MCF 10A (cell line): ENCODE results near the gene CNOT4. TPM values are rescaled to one million over a fixed set of nuclear protein-coding genes. Genes with fewer than 3 reads are reported as not detected.

ENCODE experiments used
- BruUV-seq: library from RNA; stranded (reverse); fragments of 400-500 nt; replicated peaks from 2 replicates; lab custom pipeline; 2021; lab: Mats Ljungman, UMichigan
- CTCF ChIA-PET: fragments of 300-600 bp; sonication (Branson Sonifier 250); formaldehyde crosslinking; extraction: SDS; loops from one replicate; lab custom pipeline; 2021; ENCODE audit warnings: antibody characterized with exemption, inconsistent platforms; lab: Yijun Ruan, JAX
- POLR2A ChIA-PET: fragments of 300-600, 350-650 bp; sonication (Branson Sonifier 250); formaldehyde crosslinking; extraction: SDS; loops from one replicate; lab custom pipeline; 2020; ENCODE audit warnings: antibody characterized with exemption, inconsistent platforms; lab: Yijun Ruan, JAX
- DNase-seq: peaks from one replicate; pipeline ENCODE4 v3.0.0-alpha.2; 2018; ENCODE audit not compliant: unreplicated experiment
- H3K27ac Mint-ChIP-seq: one replicate; pipeline ENCODE4 v1.8.0; 2022; ENCODE audit warnings: mild to moderate bottlenecking, low read depth, mixed read lengths; ENCODE audit not compliant: unreplicated experiment
- H3K27me3 Mint-ChIP-seq: one replicate; pipeline ENCODE4 v1.8.0; 2022; ENCODE audit warnings: mixed read lengths; ENCODE audit not compliant: insufficient read depth, unreplicated experiment
- H3K36me3 Mint-ChIP-seq: one replicate; pipeline ENCODE4 v1.8.0; 2022; ENCODE audit warnings: mild to moderate bottlenecking, moderate library complexity, mixed read lengths; ENCODE audit not compliant: insufficient read depth, unreplicated experiment
- H3K4me1 Mint-ChIP-seq: one replicate; pipeline ENCODE4 v1.8.0; 2022; ENCODE audit warnings: mixed read lengths; ENCODE audit not compliant: insufficient read depth, unreplicated experiment
- H3K4me3 Mint-ChIP-seq: one replicate; pipeline ENCODE4 v1.8.0; 2022; ENCODE audit warnings: mild to moderate bottlenecking, moderate library complexity, mixed read lengths; ENCODE audit not compliant: unreplicated experiment
- H3K9me3 Mint-ChIP-seq: one replicate; pipeline ENCODE4 v1.8.0; 2022; ENCODE audit warnings: mixed read lengths; ENCODE audit not compliant: unreplicated experiment
- intact Hi-C: fragments of 100-400 bp; cut with micrococcal nuclease; formaldehyde crosslinking; loops from 2 replicates; pipeline ENCODE4 v1.14.1; 2022
- total RNA-seq: library from RNA; stranded (reverse); gene quantifications from 2 replicates; pipeline ENCODE4 v1.2.3, GENCODE V29; 2022
- TF ChIP-seq, protein P1 (sequence below): fragments of 200-600 bp; IDR thresholded peaks from one replicate; pipeline ENCODE4 v1.8.0; 2022; ENCODE audit warnings: antibody characterized with exemption, mild to moderate bottlenecking; ENCODE audit not compliant: unreplicated experiment

The CNOT4 gene
- total RNA-seq, 1 experiment from 2014 or later = 18.5 TPM

DNA sequence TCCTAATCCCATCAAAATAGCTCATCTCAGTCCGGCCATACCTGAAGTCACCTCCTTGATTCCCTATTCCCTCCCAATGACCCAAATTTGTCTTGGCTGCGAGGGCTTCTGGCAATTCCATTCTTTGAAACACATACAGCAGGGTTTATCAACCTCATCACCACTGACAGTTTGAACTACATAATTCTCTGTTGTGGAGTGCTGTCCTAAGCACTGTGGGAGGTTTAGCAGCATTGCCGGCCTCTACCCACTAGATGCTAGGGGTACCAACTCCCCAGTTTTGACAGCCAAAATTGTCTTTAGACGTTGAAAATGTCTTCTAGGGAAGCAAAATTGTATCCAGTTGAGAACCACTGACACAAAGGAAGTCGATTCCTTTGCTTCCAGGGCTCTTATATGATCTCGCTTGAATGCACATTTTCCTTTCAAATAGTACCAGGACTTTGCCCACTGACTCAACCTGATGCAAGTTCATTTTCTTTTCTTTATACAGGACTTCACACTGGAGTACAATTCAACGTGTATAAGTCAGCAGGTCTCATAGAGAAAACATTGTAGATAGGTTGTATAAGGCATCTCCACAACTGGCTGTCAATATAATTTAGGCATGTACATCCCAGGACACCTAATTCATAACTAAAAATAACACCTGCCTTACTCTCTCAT, 142.9 kb downstream of the CNOT4 start:
- H3K4me1 Mint-ChIP-seq = no peaks in the 10 kb centered on the region
- DNase-seq = no peak
- no peak overlapping the region for H3K4me3 Mint-ChIP-seq
- no peaks in the 10 kb centered on the region for H3K27me3 Mint-ChIP-seq
- H3K9me3 Mint-ChIP-seq = no peaks in the 10 kb centered on the region
- ChIA-PET CTCF (no interaction called here), POLR2A (interaction anchor here (0.5 to 0.7 kb wide), 2 partner anchors 19 to 1218 kb away, joined by 3 to 4 read pairs; no protein-coding TSS in a partner anchor)
- TF ChIP-seq, protein P1, sequence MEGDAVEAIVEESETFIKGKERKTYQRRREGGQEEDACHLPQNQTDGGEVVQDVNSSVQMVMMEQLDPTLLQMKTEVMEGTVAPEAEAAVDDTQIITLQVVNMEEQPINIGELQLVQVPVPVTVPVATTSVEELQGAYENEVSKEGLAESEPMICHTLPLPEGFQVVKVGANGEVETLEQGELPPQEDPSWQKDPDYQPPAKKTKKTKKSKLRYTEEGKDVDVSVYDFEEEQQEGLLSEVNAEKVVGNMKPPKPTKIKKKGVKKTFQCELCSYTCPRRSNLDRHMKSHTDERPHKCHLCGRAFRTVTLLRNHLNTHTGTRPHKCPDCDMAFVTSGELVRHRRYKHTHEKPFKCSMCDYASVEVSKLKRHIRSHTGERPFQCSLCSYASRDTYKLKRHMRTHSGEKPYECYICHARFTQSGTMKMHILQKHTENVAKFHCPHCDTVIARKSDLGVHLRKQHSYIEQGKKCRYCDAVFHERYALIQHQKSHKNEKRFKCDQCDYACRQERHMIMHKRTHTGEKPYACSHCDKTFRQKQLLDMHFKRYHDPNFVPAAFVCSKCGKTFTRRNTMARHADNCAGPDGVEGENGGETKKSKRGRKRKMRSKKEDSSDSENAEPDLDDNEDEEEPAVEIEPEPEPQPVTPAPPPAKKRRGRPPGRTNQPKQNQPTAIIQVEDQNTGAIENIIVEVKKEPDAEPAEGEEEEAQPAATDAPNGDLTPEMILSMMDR = no peak
- intact Hi-C loops = no loop called here
- BruUV-seq = no TSS peak
- no peak overlapping the region for H3K27ac Mint-ChIP-seq
- H3K36me3 Mint-ChIP-seq = peaks cover 16% of the 10 kb centered on the region

DNA sequence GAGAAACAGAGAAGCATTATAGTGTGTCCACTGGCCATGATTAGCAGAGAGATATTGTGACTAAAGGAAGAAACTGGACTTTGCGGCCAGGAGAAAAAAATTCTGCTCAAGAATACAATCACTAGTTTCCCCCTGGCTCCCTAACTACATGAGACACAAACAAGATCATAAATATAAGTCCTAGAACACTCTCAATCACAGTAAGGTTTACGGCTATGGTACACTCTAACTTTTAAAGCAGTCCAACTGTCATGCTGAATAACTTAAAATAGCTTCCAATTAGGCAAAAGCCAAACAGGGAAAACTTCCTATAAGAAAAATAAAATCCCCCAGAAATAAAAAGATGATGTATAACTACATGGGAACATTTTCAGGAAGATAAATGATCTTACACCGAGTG, 144.2 kb downstream of the CNOT4 start:
- Mint-ChIP-seq H3K9me3 (no peaks in the 10 kb centered on the region), H3K4me1 (no peaks in the 10 kb centered on the region), H3K27me3 (no peaks in the 10 kb centered on the region), H3K36me3 (peaks cover 26% of the 10 kb centered on the region), H3K4me3 (no peak overlapping the region), H3K27ac (no peak overlapping the region)
- ChIA-PET POLR2A (no interaction called here), CTCF (interaction anchor here (0.6 kb wide), 1 partner anchor 13 kb away, joined by 3 read pairs; no protein-coding TSS in a partner anchor)
- TF ChIP-seq, protein P1 = no peak
- intact Hi-C loops = no loop called here
- DNase-seq = no peak
- no TSS peak for BruUV-seq

DNA sequence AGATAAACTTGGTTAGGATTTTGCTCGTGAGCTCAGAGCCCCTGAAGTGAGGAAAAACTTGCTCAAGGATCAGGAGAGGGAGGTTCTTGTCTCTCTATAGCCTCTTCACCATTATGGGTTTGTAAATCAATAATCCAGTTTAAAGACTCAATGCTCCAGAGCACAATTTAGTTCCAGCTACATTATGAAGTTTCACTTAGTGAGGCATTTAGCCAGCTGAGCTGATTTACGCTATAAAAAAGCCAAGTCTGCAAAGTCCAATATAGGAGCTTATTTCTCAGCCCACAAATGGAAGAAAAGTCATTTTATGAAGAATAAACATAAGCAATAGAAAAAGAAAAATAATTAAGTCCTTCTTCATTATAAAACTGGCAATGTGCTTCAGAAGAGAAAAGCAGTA, 145.7 kb downstream of the CNOT4 start:
- ChIA-PET CTCF (interaction anchor here (0.6 to 0.7 kb wide), 3 partner anchors 94 to 646 kb away, joined by 3 read pairs; no protein-coding TSS in a partner anchor), POLR2A (interaction anchor here (0.9 kb wide), 1 partner anchor 12 kb away, joined by 3 read pairs; no protein-coding TSS in a partner anchor)
- TF ChIP-seq, protein P1 = no peak
- Mint-ChIP-seq H3K36me3 (peaks cover 27% of the 10 kb centered on the region), H3K4me1 (no peaks in the 10 kb centered on the region), H3K27ac (no peak overlapping the region), H3K27me3 (no peaks in the 10 kb centered on the region), H3K4me3 (no peak overlapping the region), H3K9me3 (no peaks in the 10 kb centered on the region)
- intact Hi-C loops = no loop called here
- no TSS peak for BruUV-seq
- no peak for DNase-seq

DNA sequence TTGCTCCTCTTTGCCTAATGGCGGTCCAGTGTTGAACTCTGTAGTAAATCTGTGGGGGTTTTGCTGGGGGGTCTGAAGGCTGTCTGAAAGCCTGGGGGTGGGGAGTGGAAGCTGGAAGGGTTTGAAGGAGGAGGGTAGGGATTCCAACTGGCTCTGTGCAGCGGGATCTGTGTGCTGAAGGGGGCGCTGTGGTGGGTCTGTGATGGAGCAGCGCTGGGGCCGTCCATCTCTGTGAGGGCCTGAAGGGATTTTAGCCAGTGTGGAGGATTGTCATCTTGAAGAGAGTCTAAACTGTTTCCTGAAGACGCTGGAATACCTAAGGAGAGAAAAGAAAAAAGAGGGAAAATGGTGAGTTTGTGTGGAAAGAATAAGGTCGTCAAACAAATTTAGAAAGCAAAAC, 147.0 kb downstream of the CNOT4 start:
- ChIA-PET POLR2A (no interaction called here), CTCF (interaction anchor here (0.6 to 1.4 kb wide), 4 partner anchors 21 to 504 kb away, joined by 3 to 4 read pairs (median 4); partner anchors contain the start of gene STMP1)
- DNase-seq = no peak
- no peak overlapping the region for H3K27ac Mint-ChIP-seq
- no peaks in the 10 kb centered on the region for H3K27me3 Mint-ChIP-seq
- H3K4me1 Mint-ChIP-seq = no peaks in the 10 kb centered on the region
- peaks cover 27% of the 10 kb centered on the region for H3K36me3 Mint-ChIP-seq
- BruUV-seq = no TSS peak
- TF ChIP-seq, protein P1 = peak; percentile 18
- intact Hi-C loops = no loop called here
- H3K4me3 Mint-ChIP-seq = no peak overlapping the region
- no peaks in the 10 kb centered on the region for H3K9me3 Mint-ChIP-seq
